Astrocyte (in vitro differentiated cells and primary cell): ENCODE data around the gene MIA. TPM values are rescaled to one million over a fixed set of nuclear protein-coding genes. Genes with fewer than 3 reads are reported as not detected.
"Not testable (repeated sequence)": the region's sequence is repeated elsewhere in the genome, so short reads cannot be mapped to it uniquely, and the experiment has no call there.

ENCODE experiments used
- DNase-seq: peaks from one replicate; pipeline ENCODE4 v3.0.0-alpha.2; 2010; ENCODE audit warnings: low read depth
- FAIRE-seq: peaks from 2 replicates; lab custom pipeline; 2011; peaks lifted over from hg19 to GRCh38; lab: Jason Lieb, UNC
- H2AFZ ChIP-seq: 2 replicates; pipeline ENCODE4 v1.6.0; 2012; ENCODE audit warnings: low read depth, low read length, inconsistent platforms
- H3K27ac ChIP-seq: 2 replicates; pipeline ENCODE4 v1.5.1; 2011; ENCODE audit warnings: low read depth, low read length, inconsistent platforms
- H3K27me3 ChIP-seq: 2 replicates; pipeline ENCODE4 v1.6.0; 2011; ENCODE audit warnings: low read length, inconsistent platforms; ENCODE audit not compliant: insufficient read depth
- H3K36me3 ChIP-seq: 2 replicates; pipeline ENCODE4 v1.5.1; 2011; ENCODE audit warnings: low read length, inconsistent platforms; ENCODE audit not compliant: insufficient read depth
- H3K4me1 ChIP-seq: 2 replicates; pipeline ENCODE4 v1.5.1; 2011; ENCODE audit warnings: low read length, inconsistent platforms; ENCODE audit not compliant: insufficient read depth
- H3K4me2 ChIP-seq: 2 replicates; pipeline ENCODE4 v1.6.0; 2012; ENCODE audit warnings: low read length, inconsistent platforms
- H3K4me3 ChIP-seq: 2 replicates; pipeline ENCODE4 v1.5.1; 2011; ENCODE audit warnings: low read depth, mild to moderate bottlenecking, low read length, inconsistent platforms; ENCODE audit not compliant: insufficient read depth
- H3K79me2 ChIP-seq: 2 replicates; pipeline ENCODE4 v1.6.0; 2012; ENCODE audit warnings: mild to moderate bottlenecking, low read length, inconsistent platforms; ENCODE audit not compliant: insufficient read depth
- H3K9ac ChIP-seq: 2 replicates; pipeline ENCODE4 v1.6.0; 2012; ENCODE audit warnings: mild to moderate bottlenecking, low read length, inconsistent platforms
- H3K9me3 ChIP-seq: 2 replicates; pipeline ENCODE4 v1.5.1; 2012; ENCODE audit warnings: low read depth, mild to moderate bottlenecking, low read length, inconsistent platforms; ENCODE audit not compliant: insufficient read depth
- H4K20me1 ChIP-seq: 2 replicates; pipeline ENCODE4 v1.6.0; 2012; ENCODE audit warnings: low read length, inconsistent platforms; ENCODE audit not compliant: insufficient read depth
- H3K27ac Mint-ChIP-seq: one replicate; pipeline ENCODE4 v1.8.0; 2021; ENCODE audit warnings: mild to moderate bottlenecking, mixed read lengths; ENCODE audit not compliant: unreplicated experiment
- H3K27me3 Mint-ChIP-seq: one replicate; pipeline ENCODE4 v1.8.0; 2021; ENCODE audit warnings: low read depth, mixed read lengths; ENCODE audit not compliant: unreplicated experiment
- H3K36me3 Mint-ChIP-seq: one replicate; pipeline ENCODE4 v1.8.0; 2021; ENCODE audit warnings: low read depth, mixed read lengths; ENCODE audit not compliant: unreplicated experiment
- H3K4me1 Mint-ChIP-seq: one replicate; pipeline ENCODE4 v1.8.0; 2021; ENCODE audit warnings: low read depth, mixed read lengths; ENCODE audit not compliant: unreplicated experiment
- H3K4me3 Mint-ChIP-seq: one replicate; pipeline ENCODE4 v1.8.0; 2021; ENCODE audit warnings: mild to moderate bottlenecking, moderate library complexity, mixed read lengths; ENCODE audit not compliant: unreplicated experiment
- H3K9me3 Mint-ChIP-seq: one replicate; pipeline ENCODE4 v1.8.0; 2021; ENCODE audit warnings: mild to moderate bottlenecking, mixed read lengths; ENCODE audit not compliant: unreplicated experiment
- EZH2 ChIP-seq: IDR thresholded peaks from 2 replicates; pipeline ENCODE4 v1.6.1; 2012; ENCODE audit warnings: mild to moderate bottlenecking, low read length, inconsistent platforms; ENCODE audit not compliant: insufficient read depth
- total RNA-seq: library from RNA; stranded (reverse); gene quantifications from 2 replicates; pipeline ENCODE4 v1.2.1, GENCODE V29; 2021
- TF ChIP-seq, protein P1 (sequence below): IDR thresholded peaks from 2 replicates; pipeline ENCODE4 v1.5.1; 2011; ENCODE audit warnings: low read depth, mild to moderate bottlenecking, inconsistent platforms, low read length, moderate library complexity; ENCODE audit not compliant: insufficient read depth

The MIA gene
- total RNA-seq, 1 donor from 2014 or later = 2.5 TPM

DNA sequence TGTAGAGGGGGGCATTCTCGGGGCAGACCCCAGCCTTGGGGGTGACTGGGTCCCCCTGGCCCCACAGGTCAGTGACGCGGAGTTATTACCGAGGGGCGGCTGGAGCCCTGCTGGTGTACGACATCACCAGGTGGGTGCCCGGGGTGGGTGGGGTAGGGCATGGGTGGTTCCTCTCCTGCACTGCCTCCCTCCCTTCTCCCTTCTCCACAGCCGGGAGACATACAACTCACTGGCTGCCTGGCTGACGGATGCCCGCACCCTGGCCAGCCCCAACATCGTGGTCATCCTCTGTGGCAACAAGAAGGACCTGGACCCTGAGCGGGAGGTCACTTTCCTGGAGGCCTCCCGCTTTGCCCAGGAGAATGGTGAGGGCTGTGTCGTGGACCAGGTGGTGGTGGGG is 8.4 kb downstream of the MIA start:
- FAIRE-seq = no peak

GRCh38 chr19:40784146-40784545 is 8.8 kb downstream of the MIA start:
- not testable (repeated sequence) for H3K9me3 ChIP-seq, H3K27ac Mint-ChIP-seq, H3K79me2 ChIP-seq, DNase-seq, H3K27me3 Mint-ChIP-seq, H3K27me3 ChIP-seq, FAIRE-seq, H3K36me3 ChIP-seq, H3K4me3 ChIP-seq, H3K9ac ChIP-seq, H3K4me3 Mint-ChIP-seq, H3K4me1 Mint-ChIP-seq, H4K20me1 ChIP-seq, H3K4me1 ChIP-seq, H3K27ac ChIP-seq, H3K36me3 Mint-ChIP-seq, H2AFZ ChIP-seq, H3K4me2 ChIP-seq, H3K9me3 Mint-ChIP-seq

More for the DNA sequence above, 8.4 kb downstream of the MIA start:
- no peak overlapping the region for H3K9ac ChIP-seq
- Mint-ChIP-seq H3K27ac (no peak overlapping the region), H3K9me3 (no peaks in the 10 kb centered on the region), H3K36me3 (peaks cover 8% of the 10 kb centered on the region), H3K4me3 (no peak overlapping the region), H3K4me1 (no peaks in the 10 kb centered on the region), H3K27me3 (no peaks in the 10 kb centered on the region)
- H2AFZ ChIP-seq = no peak overlapping the region
- H3K4me1 ChIP-seq = peaks cover 5% of the 10 kb centered on the region
- no peaks in the 10 kb centered on the region for H4K20me1 ChIP-seq
- no peak overlapping the region for H3K4me3 ChIP-seq
- no peak overlapping the region for H3K27ac ChIP-seq
- no peak for TF ChIP-seq EZH2
- TF ChIP-seq, protein P1, sequence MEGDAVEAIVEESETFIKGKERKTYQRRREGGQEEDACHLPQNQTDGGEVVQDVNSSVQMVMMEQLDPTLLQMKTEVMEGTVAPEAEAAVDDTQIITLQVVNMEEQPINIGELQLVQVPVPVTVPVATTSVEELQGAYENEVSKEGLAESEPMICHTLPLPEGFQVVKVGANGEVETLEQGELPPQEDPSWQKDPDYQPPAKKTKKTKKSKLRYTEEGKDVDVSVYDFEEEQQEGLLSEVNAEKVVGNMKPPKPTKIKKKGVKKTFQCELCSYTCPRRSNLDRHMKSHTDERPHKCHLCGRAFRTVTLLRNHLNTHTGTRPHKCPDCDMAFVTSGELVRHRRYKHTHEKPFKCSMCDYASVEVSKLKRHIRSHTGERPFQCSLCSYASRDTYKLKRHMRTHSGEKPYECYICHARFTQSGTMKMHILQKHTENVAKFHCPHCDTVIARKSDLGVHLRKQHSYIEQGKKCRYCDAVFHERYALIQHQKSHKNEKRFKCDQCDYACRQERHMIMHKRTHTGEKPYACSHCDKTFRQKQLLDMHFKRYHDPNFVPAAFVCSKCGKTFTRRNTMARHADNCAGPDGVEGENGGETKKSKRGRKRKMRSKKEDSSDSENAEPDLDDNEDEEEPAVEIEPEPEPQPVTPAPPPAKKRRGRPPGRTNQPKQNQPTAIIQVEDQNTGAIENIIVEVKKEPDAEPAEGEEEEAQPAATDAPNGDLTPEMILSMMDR = no peak
- no peaks in the 10 kb centered on the region for H3K79me2 ChIP-seq
- H3K9me3 ChIP-seq = no peaks in the 10 kb centered on the region
- no peak overlapping the region for H3K4me2 ChIP-seq
- H3K36me3 ChIP-seq = no peaks in the 10 kb centered on the region
- no peak for DNase-seq
- H3K27me3 ChIP-seq = no peaks in the 10 kb centered on the region

DNA sequence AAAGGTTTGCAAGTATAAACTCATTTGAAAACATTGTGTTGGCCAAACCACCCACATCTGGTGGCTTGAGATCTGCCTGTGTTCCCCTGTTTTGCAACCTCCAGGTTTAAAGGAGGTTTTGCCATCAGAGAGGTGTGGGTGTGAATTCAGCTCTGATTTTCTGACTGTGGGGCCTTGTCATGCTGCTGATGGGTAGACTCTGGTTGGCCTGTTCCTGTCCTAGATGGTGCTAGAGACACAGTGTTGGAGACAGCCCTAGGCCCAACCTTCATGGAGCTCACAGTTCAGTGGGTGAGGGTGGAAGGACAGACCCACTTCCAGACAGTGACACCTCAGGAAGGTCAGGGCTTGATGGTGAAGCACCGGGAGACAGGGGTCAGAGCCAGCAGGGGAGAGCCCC is 10.2 kb downstream of the MIA start:
- H3K4me1 ChIP-seq = no peaks in the 10 kb centered on the region
- H3K27me3 ChIP-seq = no peaks in the 10 kb centered on the region
- FAIRE-seq (no peak), DNase-seq (no peak)
- no peaks in the 10 kb centered on the region for H3K27me3 Mint-ChIP-seq
- H3K27ac ChIP-seq = no peak overlapping the region
- TF ChIP-seq, protein P1 = no peak
- no peak for TF ChIP-seq EZH2
- H3K9me3 Mint-ChIP-seq = no peaks in the 10 kb centered on the region
- no peak overlapping the region for H2AFZ ChIP-seq
- H3K36me3 ChIP-seq = no peaks in the 10 kb centered on the region
- H3K9me3 ChIP-seq = no peaks in the 10 kb centered on the region
- H3K4me2 ChIP-seq = no peak overlapping the region
- no peak overlapping the region for H3K9ac ChIP-seq
- no peaks in the 10 kb centered on the region for H3K4me1 Mint-ChIP-seq
- no peak overlapping the region for H3K4me3 ChIP-seq
- no peak overlapping the region for H3K4me3 Mint-ChIP-seq
- H3K79me2 ChIP-seq = no peaks in the 10 kb centered on the region
- no peaks in the 10 kb centered on the region for H4K20me1 ChIP-seq
- no peak overlapping the region for H3K27ac Mint-ChIP-seq
- H3K36me3 Mint-ChIP-seq = peaks cover 16% of the 10 kb centered on the region
